Prostate gland (tissue), 2 donors: Measurements from ENCODE around the gene RPL29. TPM values are rescaled to one million over a fixed set of nuclear protein-coding genes. Genes with fewer than 3 reads are reported as not detected.

Experiments used
- DNase-seq: peaks from one replicate; pipeline ENCODE4 v3.0.0-alpha.2; 2019; ENCODE audit warnings: low spot score
- H3K27ac ChIP-seq, 2 donors: fragments of 200-600 bp; sonication (generic); 2 replicates each; pipeline ENCODE4 v1.5.1; 2017 to 2019
- H3K27me3 ChIP-seq: fragments of 200-600 bp; sonication (generic); replicated peaks from 2 replicates; pipeline ENCODE4 v1.5.1; 2019; ENCODE audit not compliant: insufficient read depth
- H3K36me3 ChIP-seq, 2 donors: fragments of 200-600 bp; sonication (generic); 1 replicate in 1 of 2; 2 replicates in 1 of 2; pipeline versions ENCODE4 v1.5.1 to v1.8.1; 2017 to 2019
- H3K4me1 ChIP-seq: fragments of 200-600 bp; sonication (generic); replicated peaks from 2 replicates; pipeline ENCODE4 v1.5.1; 2019
- H3K4me3 ChIP-seq, 2 donors: fragments of 200-600 bp; sonication (generic); 2 replicates each; pipeline ENCODE4 v1.5.1; 2017 to 2019
- H3K9me3 ChIP-seq: fragments of 200-600 bp; sonication (generic); 2 replicates; pipeline ENCODE4 v1.5.1; 2017
- CTCF ChIP-seq, 4 experiments: fragments of 200-600 bp in 2 of 4; fragments of 450-650 bp in 2 of 4; sonication (generic) in 2 of 4; IDR thresholded peaks; 1 replicate in 3 of 4; 2 replicates in 1 of 4; pipeline ENCODE4 v1.5.1; 2016 to 2019; ENCODE audit warnings: antibody characterized with exemption in 4 of 4, mild to moderate bottlenecking in 2 of 4, moderate library complexity in 2 of 4
- POLR2A ChIP-seq: fragments of 450-650 bp; IDR thresholded peaks from one replicate; pipeline ENCODE4 v1.6.1; 2016; ENCODE audit warnings: antibody characterized with exemption, mild to moderate bottlenecking
- POLR2AphosphoS5 ChIP-seq: sonication (generic); formaldehyde crosslinking; IDR thresholded peaks from one replicate; pipeline ENCODE4 v1.6.1; 2017; ENCODE audit warnings: antibody characterized with exemption
- WGBS: methylation state at CpG from one replicate; pipeline ENCODE4 v1.1.5; 2018; 5-methylcytosine and 5-hydroxymethylcytosine counted together
- intact Hi-C: fragments of 100-400 bp; cut with DNase I; formaldehyde crosslinking; loops from one replicate; pipeline ENCODE4 v1.14.2; 2022
- total RNA-seq, 2 donors: library from RNA; depleted of rRNA; stranded (reverse); fragments of >200 nt; gene quantifications; one replicate each; pipeline ENCODE4 v1.1.0, GENCODE V29; 2016

RPL29 gene
- total RNA-seq, 2 donors from 2014 or later, result 1,249 to 2,015 TPM

- Histone ChIP-seq H3K27ac (no peak overlapping the region), H3K4me3 (no peak overlapping the region), H3K4me1 (peaks cover 8% of the 10 kb centered on the region), H3K36me3 (no peaks in the 10 kb centered on the region), H3K9me3 (no peaks in the 10 kb centered on the region), H3K27me3 (no peaks in the 10 kb centered on the region)
- 74% methylated on average over 1 of the region's 1 CpG for WGBS
- TF ChIP-seq POLR2AphosphoS5 (no peak), POLR2A (no peak), CTCF (IDR thresholded peaks at IDR 0.05) (no peak)
- no peak for DNase-seq
- intact Hi-C loops, result no loop called here
These were observed 41.0 kb downstream of the RPL29 start for GRCh38 chr3:51954713-51955112.

GRCh38 chr3:51954105-51954504, 41.6 kb downstream of the RPL29 start:
- TF ChIP-seq POLR2AphosphoS5 (no peak), CTCF (IDR thresholded peaks at IDR 0.05) (no peak), POLR2A (no peak)
- Histone ChIP-seq H3K4me1 (peaks cover 8% of the 10 kb centered on the region), H3K9me3 (no peaks in the 10 kb centered on the region), H3K27ac (no peak overlapping the region), H3K4me3 (no peak overlapping the region), H3K36me3 (no peaks in the 10 kb centered on the region), H3K27me3 (no peaks in the 10 kb centered on the region)
- 83% methylated on average over 6 of the region's 6 CpGs for WGBS
- intact Hi-C loops, result no loop called here
- DNase-seq, result no peak

- Histone ChIP-seq H3K4me3 (no peak overlapping the region), H3K27me3 (no peaks in the 10 kb centered on the region), H3K4me1 (peaks cover 8% of the 10 kb centered on the region), H3K36me3 (no peaks in the 10 kb centered on the region), H3K27ac (no peak overlapping the region), H3K9me3 (no peaks in the 10 kb centered on the region)
- 67% methylated on average over 3 of the region's 3 CpGs for WGBS
- TF ChIP-seq POLR2AphosphoS5 (no peak), CTCF (IDR thresholded peaks at IDR 0.05) (no peak), POLR2A (no peak)
- no peak for DNase-seq
- intact Hi-C loops, result no loop called here
These were observed 42.2 kb downstream of the RPL29 start for GRCh38 chr3:51953445-51953844.

- DNase-seq, result no peak
- Histone ChIP-seq H3K4me3 (no peak overlapping the region), H3K27me3 (no peaks in the 10 kb centered on the region), H3K4me1 (peaks cover under 1% of the 10 kb centered on the region), H3K36me3 (no peaks in the 10 kb centered on the region), H3K9me3 (no peaks in the 10 kb centered on the region), H3K27ac (no peak overlapping the region)
- WGBS, result 90% methylated on average over 2 of the region's 2 CpGs
- no peak for TF ChIP-seq POLR2A
- intact Hi-C loops, result no loop called here
These were observed 44.8 kb downstream of the RPL29 start for GRCh38 chr3:51950899-51951298.

- Histone ChIP-seq H3K4me3 (no peak overlapping the region), H3K27ac (no peak overlapping the region), H3K4me1 (no peaks in the 10 kb centered on the region), H3K36me3 (no peaks in the 10 kb centered on the region), H3K9me3 (no peaks in the 10 kb centered on the region), H3K27me3 (no peaks in the 10 kb centered on the region)
- no peak for TF ChIP-seq POLR2A
- no peak for TF ChIP-seq CTCF (IDR thresholded peaks at IDR 0.05)
- TF ChIP-seq POLR2AphosphoS5, result no peak
- intact Hi-C loops, result no loop called here
- WGBS, result 94% methylated on average over 5 of the region's 5 CpGs
- DNase-seq, result no peak
These were observed 46.6 kb downstream of the RPL29 start for GRCh38 chr3:51949121-51949520.
